Left ventricle myocardium inferior (tissue), 1 donor: Measurements from ENCODE around the gene EIF4EBP3. TPM values are rescaled to one million over a fixed set of nuclear protein-coding genes. Genes with fewer than 3 reads are reported as not detected.

ENCODE experiments used
- DNase-seq: peaks from one replicate; pipeline ENCODE4 v3.0.0-alpha.2; 2020
- H3K27ac ChIP-seq: fragments of 200-600 bp; replicated peaks from 2 replicates; pipeline ENCODE4 v1.8.0; 2021
- H3K27me3 ChIP-seq: fragments of 200-600 bp; 2 replicates; pipeline ENCODE4 v1.8.0; 2021; ENCODE audit warnings: low read depth
- H3K36me3 ChIP-seq: fragments of 200-600 bp; 2 replicates; pipeline ENCODE4 v1.8.0; 2021
- H3K4me1 ChIP-seq: fragments of 200-600 bp; 2 replicates; pipeline ENCODE4 v1.8.0; 2021
- H3K4me3 ChIP-seq: fragments of 200-600 bp; 2 replicates; pipeline ENCODE4 v1.8.0; 2021; ENCODE audit warnings: mild to moderate bottlenecking, moderate library complexity
- H3K9me3 ChIP-seq: fragments of 200-600 bp; replicated peaks from 2 replicates; pipeline ENCODE4 v1.8.0; 2021
- intact Hi-C: fragments of 100-400 bp; cut with micrococcal nuclease; formaldehyde crosslinking; loops from one replicate; pipeline ENCODE4 v1.11.0; 2022
- total RNA-seq: library from RNA; stranded (reverse); fragmentation: NEBNext Ultra II Directional; extraction: Animal tissue kit (Norgen Biotek cat#: 25700); gene quantifications from one replicate; pipeline ENCODE4 v1.2.1, GENCODE V29; 2021
- TF ChIP-seq, protein P1 (sequence below): fragments of 200-600 bp; IDR thresholded peaks from 2 replicates; pipeline ENCODE4 v1.8.0; 2021; ENCODE audit warnings: antibody characterized with exemption, mild to moderate bottlenecking, borderline replicate concordance
- donor health status: DM: no; HTN: yes; CAD: no; lungs with severe emphysema.

EIF4EBP3 gene
- total RNA-seq, 1 donor from 2014 or later: 13.1 TPM

DNA sequence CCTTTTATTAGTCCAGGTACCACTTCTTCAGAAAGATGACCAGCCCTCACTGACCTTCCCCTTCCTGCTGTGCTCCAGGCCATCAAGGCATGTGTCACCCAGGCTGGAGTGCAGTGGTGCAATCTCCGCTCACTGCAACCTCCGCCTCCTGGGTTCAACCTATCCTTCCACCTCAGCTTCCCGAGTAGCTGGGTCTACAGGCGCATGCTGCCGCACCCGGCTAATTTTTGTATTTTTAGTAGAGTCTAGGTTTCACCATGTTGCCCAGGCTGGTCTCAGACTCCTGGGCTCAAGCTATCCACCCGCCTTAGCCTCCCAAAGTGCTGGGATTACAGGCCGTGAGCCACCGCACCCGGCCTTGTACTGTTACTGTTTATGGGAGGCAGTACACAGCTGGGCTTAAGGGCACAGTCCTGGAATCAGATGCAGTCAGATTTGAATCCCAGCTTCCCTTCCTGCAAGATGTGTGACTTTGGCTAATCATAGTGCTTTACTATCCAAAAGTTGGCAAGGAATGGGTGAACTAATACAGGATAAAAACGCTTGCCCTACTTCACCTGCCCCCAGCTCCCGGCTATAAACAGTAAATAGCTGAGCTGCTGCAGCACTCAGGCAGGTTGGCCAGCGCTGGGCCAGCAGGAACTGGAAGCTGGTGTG, 483 bp upstream of the EIF4EBP3 start:
- H3K36me3 ChIP-seq: peaks cover 54% of the 10 kb centered on the region
- no peak for DNase-seq
- H3K4me3 ChIP-seq: peak overlapping the region; percentile 70
- H3K4me1 ChIP-seq: peaks cover 48% of the 10 kb centered on the region
- peak overlapping the region; percentile 97 for H3K27ac ChIP-seq
- TF ChIP-seq, protein P1, sequence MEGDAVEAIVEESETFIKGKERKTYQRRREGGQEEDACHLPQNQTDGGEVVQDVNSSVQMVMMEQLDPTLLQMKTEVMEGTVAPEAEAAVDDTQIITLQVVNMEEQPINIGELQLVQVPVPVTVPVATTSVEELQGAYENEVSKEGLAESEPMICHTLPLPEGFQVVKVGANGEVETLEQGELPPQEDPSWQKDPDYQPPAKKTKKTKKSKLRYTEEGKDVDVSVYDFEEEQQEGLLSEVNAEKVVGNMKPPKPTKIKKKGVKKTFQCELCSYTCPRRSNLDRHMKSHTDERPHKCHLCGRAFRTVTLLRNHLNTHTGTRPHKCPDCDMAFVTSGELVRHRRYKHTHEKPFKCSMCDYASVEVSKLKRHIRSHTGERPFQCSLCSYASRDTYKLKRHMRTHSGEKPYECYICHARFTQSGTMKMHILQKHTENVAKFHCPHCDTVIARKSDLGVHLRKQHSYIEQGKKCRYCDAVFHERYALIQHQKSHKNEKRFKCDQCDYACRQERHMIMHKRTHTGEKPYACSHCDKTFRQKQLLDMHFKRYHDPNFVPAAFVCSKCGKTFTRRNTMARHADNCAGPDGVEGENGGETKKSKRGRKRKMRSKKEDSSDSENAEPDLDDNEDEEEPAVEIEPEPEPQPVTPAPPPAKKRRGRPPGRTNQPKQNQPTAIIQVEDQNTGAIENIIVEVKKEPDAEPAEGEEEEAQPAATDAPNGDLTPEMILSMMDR: no peak
- intact Hi-C loops: loop anchor here (10.0 kb wide), 1 partner anchor 98 kb away; the partner anchor contains the start of genes IK and NDUFA2
- H3K9me3 ChIP-seq: no peaks in the 10 kb centered on the region
- H3K27me3 ChIP-seq: no peaks in the 10 kb centered on the region

DNA sequence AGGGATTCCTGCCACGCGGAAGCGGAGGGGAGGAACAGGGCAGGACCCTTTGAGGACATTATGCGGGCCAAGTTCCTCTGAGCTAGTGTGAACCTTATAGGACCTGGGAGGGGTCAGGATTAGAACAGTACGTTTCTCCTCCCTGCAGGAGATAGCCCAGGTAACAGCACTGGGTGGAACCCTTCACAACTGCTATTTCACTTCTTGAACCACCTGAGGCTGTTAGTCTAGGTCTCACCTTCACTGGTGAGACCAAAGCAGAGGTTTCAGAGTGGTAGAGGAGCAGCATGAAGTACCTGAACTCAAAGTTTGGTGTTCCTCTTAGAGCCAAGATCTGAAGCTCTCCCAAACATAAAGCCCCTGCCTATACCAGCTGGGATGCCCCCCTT, 832 bp downstream of the EIF4EBP3 start:
- Histone ChIP-seq H3K4me1 (peaks cover 53% of the 10 kb centered on the region), H3K9me3 (no peaks in the 10 kb centered on the region), H3K36me3 (peaks cover 53% of the 10 kb centered on the region), H3K4me3 (peak overlapping the region; percentile 70), H3K27ac (peak overlapping the region; percentile 97), H3K27me3 (no peaks in the 10 kb centered on the region)
- TF ChIP-seq, protein P1: no peak
- DNase-seq: no peak
- intact Hi-C loops: loop anchor here (10.0 kb wide), 1 partner anchor 97 kb away; the partner anchor contains the start of genes IK and NDUFA2

DNA sequence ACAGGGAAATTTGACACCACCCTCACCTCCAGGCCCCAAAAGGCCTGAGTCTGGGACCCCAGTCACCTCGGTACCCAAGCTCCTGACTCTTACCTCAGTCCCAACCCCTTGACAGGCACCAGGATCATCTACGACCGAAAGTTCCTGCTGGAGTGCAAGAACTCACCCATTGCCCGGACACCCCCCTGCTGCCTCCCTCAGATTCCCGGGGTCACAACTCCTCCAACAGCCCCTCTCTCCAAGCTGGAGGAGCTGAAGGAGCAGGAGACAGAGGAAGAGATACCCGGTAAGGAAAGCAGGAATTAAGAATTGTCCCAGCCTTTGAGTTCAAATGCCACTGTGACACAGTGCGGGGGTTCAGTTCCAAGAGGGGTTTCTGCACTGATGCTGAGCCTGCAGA, 1.3 kb downstream of the EIF4EBP3 start:
- Histone ChIP-seq H3K27me3 (no peaks in the 10 kb centered on the region), H3K4me3 (peak overlapping the region; percentile 70), H3K9me3 (no peaks in the 10 kb centered on the region), H3K36me3 (peaks cover 52% of the 10 kb centered on the region), H3K27ac (peak overlapping the region; percentile 97), H3K4me1 (peaks cover 58% of the 10 kb centered on the region)
- no peak for DNase-seq
- intact Hi-C loops: loop anchor here (10.0 kb wide), 1 partner anchor 96 kb away; the partner anchor contains the start of genes IK and NDUFA2
- TF ChIP-seq, protein P1: no peak

DNA sequence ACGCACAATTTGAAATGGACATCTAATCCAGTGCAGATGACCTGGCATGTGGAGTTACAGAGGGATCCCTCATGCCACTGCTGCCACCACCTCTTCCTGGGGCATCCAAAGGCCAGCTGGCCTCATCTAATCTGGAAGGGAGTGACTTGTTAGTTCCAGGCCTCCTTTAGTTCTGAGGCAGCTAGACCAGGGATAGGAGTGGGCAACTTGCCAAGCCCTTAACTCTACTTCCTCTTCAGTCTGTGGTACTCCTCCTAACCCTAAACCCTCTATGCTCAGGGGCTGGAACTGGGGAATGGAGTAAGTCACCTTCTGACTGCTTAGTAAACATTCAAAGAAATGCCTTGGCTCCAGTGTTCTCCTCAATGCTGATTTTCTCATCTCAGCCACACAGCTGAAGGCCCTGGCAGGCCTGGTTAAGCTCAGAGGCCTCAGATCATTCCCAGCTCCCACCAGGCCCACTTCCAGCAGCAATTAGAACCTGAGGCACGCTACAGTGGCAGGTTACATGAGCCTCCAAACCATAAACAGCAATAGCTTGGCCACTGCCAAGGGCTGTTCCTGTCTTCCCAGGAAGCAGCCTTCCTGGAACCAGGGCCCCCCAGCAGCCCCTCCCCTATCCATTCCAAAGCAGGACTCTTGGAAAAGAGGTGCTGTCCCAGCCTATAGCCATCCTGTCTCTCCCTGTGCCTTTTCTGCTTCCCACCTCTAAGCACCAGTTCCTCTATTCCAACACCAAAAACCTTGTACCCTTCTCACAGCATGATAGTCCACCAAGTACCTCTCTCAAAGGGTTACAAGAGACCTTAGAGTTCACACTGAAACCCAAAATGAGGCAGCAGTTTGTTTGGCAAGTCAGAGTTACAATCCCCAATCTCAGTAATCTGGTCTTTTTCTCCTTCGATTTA, 2.0 kb downstream of the EIF4EBP3 start:
- no peaks in the 10 kb centered on the region for H3K9me3 ChIP-seq
- no peaks in the 10 kb centered on the region for H3K27me3 ChIP-seq
- no peak overlapping the region for H3K4me3 ChIP-seq
- peaks cover 65% of the 10 kb centered on the region for H3K4me1 ChIP-seq
- intact Hi-C loops: loop anchor here (10.0 kb wide), 1 partner anchor 95 kb away; the partner anchor contains the start of genes IK and NDUFA2
- peaks cover 46% of the 10 kb centered on the region for H3K36me3 ChIP-seq
- no peak for DNase-seq
- peak overlapping the region; percentile 97 for H3K27ac ChIP-seq
- TF ChIP-seq, protein P1: no peak
